HG02943 (cell line): ENCODE measurements around the gene TXNRD3.
"Not testable (repeated sequence)": the region's sequence is repeated elsewhere in the genome, so short reads cannot be mapped to it uniquely, and the experiment has no call there.

Experiments
- ATAC-seq: cut with Tn5 transposase; IDR thresholded peaks from one replicate; pipeline ENCODE4 v1.9.1; 2021; ENCODE audit warnings: mild to moderate bottlenecking, low read depth, moderate library complexity; ENCODE audit not compliant: unreplicated experiment

The TXNRD3 gene

DNA sequence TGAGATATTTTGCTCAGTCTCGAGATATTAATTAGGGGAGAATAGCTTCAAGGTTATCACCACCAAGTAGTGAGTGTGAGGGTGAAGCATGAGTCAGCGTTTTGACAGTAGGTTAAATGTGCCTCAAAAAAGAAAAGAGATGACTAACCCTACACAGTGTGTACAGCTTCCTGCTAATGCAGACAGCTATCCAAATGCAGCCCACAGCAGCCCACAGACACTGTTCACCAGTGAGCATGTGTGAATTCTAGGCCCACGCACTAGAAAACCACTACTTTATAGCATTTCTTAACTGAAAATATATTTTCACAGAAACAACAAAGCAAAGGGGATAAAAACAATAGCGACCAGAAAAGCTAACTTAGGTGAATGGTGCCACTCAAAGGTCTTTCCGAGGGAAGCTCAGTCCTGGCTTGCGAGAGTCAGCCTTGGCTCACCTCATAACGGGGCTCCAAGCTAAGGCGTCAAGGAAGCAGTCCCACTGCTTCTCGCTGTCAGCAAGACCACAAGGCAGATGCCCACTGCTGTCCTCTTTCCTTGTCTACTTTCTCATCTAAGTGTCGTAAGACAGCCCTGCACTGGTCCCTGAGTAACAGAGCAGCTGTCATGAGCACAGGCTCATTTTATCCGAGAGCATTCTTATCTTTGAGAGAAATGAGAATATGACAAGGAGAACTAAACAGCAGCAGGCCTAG is 47.6 kb downstream of the TXNRD3 start:
- no peak for ATAC-seq

DNA sequence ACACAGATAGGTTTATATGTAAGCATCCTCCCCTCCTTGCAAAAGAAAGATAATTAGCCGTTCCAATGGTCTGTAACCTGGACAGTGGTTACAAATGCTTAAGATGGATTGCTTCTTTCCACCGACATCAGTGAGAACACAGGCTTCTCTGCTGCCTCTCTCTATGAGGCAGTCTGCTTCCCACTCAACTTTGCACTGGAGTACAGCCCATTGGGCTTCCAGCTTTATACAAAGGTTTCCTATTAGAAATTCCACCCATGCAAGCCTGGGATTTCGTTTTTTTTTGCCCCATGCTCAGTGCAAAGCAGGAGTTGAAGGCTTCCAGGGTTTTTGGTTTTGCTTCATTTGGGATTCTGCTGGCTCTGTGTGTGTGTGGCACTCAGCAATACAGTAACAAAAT is 48.9 kb downstream of the TXNRD3 start:
- ATAC-seq, result no peak

DNA sequence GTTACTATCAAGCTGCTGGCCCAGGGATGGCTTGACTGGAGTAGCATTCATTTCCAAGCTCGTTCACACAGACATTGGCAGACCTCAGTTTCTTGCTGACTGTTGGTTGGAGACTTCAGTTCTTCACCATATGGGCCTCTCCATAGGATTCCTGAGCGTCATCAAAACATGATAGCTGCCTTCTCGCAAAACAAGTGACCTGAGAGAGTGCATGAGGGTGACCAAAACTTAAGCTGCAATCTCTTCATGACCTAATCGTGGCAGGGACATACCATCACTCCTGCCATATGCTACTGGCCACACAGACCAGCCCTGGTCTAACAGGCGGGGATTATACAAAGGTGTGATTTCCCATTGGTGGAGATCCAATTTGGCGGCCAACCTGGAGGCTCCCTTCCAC is 50.2 kb downstream of the TXNRD3 start:
- ATAC-seq, result no peak

DNA sequence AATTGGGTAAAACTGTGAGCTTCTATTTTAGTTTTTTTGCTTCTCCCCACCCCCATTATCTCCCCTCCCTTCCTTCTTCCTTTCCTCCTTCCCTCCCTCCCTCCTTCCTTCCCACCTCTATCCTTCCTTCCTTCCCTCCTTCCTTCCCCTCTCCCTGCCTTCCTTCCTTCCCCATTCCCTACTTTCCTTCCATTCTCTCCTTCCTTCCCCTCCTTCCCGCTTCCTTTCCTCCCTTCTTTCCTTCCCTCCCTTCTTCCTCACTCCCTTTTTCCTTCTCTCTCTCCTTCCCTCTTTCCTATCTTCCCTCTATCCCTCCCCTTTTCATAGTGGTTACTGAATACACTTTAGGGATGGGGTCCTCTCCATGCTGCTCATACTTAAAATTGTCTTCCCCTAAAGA is 55.8 kb downstream of the TXNRD3 start:
- no peak for ATAC-seq

DNA sequence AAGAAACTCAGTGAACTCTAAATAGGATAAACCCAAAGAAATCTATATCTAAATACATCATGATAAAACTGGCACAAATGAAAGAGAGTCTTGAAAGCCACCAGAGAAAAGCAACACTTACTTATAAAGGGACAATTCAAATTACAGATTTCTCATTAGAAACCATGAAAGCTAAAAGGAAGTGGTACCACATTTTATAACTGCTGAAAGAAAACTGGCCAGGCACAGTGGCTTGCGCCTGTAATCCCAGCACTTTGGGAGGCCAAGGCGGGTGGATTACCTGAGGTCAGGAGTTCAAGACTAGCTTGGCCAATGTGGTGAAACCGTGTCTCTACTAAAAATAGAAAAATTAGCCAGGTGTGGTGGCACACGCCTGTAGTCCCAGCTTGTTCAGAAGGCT is 59.4 kb downstream of the TXNRD3 start:
- ATAC-seq, result not testable (repeated sequence)

DNA sequence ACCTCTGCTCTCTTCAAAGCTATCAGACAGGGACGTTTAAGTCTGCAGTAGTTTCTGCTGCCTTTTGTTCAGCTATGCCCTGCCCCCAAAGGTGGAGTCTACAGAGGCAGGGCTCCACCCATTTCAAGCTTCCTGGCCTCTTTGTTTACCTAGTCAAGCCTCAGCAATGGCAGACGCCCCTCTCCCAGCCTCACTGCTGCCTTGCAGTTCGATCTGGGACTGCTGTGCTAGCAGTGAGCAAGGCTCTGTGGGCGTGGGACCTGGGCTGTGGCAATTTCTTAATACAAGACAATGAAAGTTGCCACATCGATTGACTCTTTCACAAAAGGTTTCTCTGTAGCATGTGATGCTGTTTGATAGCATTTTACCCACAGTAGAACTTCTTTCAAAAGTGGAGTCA is 63.4 kb downstream of the TXNRD3 start:
- not testable (repeated sequence) for ATAC-seq

DNA sequence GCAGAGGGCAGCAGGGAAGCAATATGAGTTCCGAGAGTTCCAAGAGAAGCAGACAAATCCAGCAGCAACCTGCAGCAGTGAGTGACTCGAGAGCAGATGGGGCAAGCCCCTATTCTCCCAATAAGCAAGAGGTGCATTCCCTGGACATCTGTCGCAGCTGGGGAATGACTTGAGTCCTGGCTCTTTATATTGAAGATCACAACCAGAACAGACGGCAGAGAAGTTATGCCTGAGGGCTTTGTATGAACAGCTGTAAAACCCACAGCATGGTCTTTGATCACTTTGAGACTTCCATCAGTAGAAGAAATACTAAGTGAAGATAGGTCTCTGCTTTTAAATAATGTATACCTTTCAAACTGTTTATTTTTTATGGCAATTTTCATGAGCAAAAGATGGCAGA is 72.6 kb downstream of the TXNRD3 start:
- ATAC-seq, result no peak

DNA sequence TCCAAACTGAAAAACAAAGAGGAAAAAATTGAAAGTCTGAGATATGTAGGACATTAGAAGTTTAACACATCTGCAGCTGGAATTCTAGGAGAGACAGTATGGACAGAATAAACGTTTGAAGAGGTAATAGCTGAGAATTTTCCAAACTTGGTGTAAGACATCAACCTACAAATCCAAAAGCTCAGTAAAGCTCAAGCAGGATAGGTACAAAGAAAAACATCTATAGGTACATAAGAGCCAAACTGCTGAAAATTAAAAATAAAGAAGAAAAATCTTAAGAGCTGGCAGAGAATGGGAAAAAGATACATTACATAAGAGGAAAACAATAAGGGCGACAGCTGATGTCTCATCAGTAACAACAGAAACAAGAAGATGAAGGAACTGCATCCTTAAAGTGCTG is 73.4 kb downstream of the TXNRD3 start:
- ATAC-seq, result no peak

DNA sequence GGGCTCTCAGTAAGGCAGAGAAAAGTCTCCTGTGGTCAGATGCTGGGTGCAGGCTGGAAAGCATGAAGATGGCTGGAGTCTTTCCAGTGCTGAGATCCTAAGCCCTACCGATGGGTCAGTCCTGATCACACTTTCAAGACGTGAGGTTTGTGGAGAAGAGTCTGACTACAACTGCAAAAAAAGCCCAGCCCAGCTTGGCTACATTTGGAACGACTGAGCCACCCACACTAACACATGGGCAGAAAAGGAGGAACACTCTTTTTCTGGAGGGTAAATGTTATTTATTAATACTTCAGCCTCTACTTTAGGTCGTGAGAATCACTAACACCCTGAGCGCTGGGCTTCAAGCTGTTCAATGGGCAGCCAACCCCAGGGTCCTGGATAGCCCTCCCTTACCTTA is 74.2 kb downstream of the TXNRD3 start:
- ATAC-seq, result no peak

DNA sequence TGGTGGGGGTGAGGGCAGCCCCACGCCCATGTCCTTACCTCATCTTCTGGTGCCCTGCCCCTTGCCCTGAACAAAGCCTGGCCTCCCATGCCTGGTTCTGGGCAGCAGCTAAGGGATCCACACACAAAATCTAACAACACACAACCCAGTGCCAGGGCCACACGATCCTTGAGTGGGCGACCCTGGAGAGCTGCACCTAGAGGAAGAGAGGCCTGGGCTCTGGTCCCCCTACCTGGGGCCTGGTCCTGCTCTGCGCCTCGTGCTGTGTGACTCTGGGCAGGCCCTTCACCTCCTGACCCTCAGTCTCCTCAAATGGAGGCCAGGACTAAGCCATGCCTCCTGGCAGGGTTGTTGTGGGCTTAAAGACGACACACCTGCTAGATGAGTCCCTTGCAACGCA is 76.2 kb downstream of the TXNRD3 start:
- no peak for ATAC-seq

DNA sequence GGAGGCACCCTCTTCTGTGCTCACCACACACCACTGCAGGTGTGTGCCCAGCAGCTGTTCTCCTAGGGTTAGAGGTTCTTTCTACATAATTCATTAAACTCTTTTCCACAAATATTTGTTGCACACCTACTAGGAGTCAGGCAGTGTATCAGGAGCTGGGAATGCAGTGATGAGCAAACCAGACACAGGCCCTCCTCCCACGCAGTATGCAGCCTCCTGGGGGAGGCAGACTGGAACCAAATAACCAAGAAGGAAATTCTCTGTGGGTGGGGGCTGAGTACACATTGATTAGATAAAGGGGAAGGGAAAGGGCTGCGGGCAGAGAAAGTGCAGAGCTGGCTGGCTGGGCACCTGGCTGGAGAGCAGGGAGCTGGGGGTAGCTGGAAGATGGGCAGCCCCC is 77.7 kb downstream of the TXNRD3 start:
- no peak for ATAC-seq

DNA sequence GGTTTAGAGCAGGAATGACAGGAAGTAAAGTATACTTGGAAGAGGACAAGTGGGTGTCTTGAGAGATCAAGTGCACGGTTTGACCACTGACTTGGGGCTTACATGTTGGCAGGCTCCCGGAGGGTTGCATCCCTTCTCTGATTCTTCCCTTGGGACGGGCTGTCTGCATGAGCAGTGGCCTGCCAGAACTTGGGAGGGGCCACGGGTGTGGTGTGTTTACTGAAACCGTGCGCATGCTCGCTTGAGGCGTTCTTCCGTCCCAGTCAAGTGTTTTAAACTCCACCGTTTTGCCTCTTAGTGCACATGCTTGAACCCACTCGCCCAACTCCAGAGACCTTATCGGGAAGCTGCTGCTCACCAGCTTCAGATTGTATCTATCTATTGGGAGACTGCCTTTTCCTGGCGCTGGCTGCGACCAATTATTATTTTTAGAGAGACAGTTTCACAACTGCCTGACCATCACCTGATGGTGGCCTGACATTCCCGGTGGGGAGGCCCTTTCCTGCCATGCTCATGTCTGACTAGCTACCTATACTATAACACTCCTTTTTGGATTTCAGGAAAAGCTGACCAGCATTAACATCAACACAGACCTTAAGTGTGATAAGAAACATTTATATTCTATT is 81.3 kb downstream of the TXNRD3 start:
- ATAC-seq, result no peak

DNA sequence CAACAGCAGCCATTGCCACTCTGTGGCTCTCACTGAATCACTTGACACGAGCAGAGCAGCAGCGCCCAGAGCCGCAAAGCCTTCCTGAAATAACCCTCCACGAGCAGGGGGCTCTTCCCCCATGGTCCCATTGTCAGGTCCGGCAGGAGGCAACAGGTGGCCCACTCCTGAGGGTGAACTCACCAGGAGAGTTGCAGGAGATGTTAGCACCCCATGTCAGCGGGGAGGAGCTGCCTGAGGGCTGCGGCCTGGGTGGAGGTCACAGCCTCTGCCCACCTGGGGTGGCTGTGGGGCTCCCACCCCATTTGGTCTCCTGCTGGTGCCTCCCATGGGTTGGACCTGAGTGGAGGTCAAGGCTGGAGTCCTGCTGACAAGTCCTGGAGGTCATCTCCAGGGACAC is 83.8 kb downstream of the TXNRD3 start:
- no peak for ATAC-seq

DNA sequence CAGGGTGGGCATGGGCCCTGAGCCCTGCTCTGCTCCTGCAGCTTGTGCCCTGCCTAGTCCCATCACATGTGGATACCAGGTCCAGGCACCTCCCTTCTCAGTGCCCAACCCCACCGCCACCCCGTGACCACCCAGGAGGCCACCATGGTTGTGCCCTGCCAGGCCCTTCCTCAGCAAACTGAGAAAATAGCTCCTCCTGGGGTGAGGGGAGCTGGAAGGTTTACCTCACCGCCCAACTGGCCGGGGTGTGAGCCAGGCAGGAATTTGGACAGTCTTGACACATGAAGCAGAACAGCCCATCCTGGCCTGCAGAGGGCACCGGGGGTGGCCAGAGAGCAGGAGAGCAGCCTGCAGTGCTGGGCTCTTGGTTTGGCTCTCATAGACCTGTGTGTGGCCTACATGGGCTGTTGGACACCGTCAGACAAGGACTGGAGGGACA is 84.8 kb downstream of the TXNRD3 start:
- no peak for ATAC-seq

DNA sequence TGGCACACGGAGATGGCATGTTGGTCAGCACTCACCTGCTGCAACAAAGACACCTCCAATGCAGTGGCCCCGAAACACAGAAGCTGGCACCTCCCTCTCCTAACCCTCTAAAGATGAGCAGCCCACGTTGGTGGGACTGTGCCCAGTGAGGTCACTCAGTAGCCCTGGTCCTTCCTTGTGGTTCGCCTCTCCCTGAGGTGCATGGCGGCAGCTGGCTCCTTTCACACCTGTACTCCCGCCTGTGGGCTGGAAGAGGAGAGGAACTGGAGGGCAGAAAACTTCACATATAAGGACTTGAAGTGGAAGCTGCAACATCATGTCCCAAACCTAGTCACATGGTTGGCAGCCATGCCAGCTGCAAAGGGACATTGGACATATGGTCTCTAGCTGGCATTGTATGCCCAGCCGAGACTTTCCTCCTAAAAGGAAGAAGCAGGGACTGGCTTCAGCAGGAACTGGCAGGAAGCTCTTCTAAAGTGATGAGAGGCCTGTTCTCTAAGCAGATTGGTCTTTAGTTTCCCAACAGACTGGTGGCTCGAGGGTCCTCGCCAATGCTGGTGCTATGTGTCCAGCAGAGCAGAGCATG is 85.4 kb downstream of the TXNRD3 start:
- ATAC-seq, result no peak

DNA sequence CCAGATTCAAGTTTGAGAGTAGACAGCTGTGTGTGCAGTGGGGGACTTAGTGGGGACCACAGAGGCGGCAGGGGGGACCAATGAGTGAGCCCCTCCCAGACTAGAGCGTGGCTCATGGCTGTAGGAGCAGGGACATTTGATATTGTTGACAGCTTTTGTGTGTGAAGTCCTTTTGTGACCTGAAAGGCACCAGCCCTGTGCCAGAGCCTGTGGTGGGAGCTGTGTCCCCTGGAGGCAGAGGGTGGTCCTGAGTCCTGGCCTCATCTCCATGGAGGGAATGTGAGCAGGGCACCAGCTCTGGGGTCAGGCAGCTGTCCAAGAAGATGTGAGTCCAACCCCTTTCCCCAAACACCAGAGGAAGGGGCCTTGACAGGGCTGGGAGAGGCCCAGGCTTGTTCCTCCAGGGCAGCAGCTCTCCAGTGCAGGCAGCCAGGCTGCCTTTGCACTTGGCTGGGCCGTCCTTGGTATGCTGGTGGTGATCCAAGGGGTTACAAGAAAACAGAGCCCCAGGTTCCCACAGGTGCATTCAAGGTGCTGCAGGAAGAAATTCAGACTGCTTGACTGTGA is 86.1 kb downstream of the TXNRD3 start:
- ATAC-seq, result no peak

DNA sequence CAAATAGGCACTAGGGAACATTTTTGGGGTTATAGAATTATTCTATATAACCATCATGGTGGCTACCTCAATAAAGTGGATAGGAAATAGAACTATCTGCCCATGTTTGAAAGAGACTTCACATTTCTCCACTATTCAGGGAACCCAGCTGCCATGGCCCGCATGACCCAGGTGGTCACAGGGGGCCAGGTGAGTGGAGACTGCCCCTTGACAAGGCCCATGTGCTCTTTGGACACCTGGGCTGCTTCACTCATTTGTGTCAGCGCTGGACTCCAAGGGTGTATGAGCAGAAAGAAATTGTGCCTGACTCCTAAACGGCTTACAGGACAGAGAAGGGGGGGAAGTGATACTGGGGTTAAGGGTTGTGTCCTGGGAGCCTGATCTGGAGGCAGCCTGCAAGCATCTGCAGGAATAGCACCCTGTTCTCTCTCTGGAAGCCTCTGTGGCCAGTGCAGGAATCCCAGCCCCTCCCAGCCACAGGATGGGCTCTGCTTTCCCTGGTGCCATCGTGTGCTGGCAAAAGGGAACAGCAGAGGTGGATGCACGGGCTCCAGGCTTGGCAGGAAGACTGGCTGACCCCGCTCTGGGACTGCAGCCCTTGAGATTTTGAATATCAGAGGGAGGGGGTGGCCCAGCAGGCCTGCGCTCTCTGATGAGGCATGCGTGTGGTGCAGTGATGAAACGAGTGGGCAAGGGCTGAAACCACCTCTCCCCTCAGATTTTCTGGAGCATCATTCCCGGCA is 87.1 kb downstream of the TXNRD3 start:
- no peak for ATAC-seq

DNA sequence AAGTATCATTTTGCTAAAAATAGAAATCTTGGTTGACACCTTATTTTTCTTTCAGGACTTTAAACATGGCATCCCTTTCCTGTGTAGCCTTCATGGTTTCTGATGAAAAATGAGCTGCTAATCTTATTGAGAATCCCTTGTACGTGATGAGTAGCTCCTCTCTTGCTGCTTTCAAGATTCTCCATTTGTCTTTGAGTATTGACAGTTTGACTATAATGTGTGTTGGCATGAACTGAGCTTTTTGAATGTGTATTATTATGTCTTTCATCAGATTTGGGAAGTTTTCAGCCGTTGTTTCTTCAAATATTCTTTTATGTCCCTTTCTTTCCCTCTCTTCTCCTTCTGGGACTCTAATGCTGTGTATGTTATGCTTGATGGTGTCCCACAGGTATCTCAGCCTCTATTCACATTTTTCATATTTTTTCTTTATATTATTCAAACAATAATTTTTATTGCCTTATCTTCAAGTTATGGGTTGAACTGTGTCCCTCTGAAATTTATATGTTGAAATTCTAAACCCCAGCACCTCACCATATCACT is 92.1 kb downstream of the TXNRD3 start:
- ATAC-seq, result no peak

DNA sequence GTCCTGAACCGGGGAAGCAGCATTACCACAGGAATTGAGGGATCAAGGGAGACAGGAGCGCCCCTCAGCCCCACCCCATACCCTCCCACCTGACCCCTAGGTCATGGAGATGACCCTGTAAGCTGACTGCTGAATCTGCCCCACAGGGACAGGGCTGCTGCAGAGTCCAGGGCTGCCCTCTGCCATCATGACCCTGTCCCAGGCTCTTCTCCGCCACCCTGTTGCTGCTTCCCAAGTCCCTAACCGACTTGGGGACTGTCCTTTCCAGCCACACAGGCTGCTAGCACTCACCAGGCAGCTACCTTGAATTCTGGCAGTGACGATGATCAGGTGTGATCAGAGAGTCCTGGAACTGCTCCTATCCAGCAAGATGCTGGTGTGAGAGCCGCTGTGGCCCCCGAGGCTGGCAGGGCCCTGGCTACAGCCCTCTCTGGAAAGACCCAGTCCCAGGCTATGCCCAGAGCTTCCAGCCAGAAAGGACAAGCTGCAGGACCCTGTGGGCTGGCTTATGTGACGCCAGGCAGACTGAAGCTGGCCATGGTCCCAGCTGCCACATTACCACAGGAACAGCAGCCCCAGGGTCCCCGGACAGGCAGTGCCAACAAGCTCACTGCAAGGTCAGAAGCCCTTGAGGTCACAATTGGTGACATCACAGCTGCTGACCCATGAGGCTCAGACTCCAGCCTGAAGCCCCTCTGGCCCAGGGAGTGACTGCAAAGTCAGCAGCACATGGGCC is 96.4 kb downstream of the TXNRD3 start, which contains the start of gene C3orf22:
Gene C3orf22, minus strand, starts transcription at position 597 of the 736 bp plus-strand sequence. CDS start 5,542 bp downstream, outside the sequence.
- no peak for ATAC-seq

DNA sequence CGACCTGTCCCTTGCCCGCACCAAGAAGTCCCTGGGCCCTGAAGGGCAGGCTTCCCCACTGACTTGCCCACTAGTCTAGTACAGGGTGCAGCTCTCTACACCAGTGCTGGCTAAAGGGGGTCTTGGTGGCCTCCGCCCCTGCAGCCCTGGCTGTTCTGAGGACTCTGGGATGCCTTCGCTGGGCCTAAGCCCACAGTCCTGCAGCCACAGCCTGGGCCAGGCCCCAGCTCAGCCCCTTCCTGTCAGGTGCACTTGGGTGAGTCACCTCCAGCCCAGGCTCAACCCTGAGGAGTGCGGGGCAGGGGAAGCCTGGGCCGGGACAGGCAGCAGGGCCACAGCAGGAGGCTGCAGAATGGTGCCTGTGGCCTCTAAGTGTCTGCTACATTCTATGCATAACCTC is 97.2 kb downstream of the TXNRD3 start:
- ATAC-seq, result no peak
